A673 (cell line): ENCODE results near the gene SEMA5A. TPM values are rescaled to one million over a fixed set of nuclear protein-coding genes. Genes with fewer than 3 reads are reported as not detected.
A peak's percentile ranks its signal among the peaks of the same experiment; 100 is the strongest.

Experiments used
- BruUV-seq: library from RNA; stranded (reverse); fragments of 400-500 nt; replicated peaks from 2 replicates; lab custom pipeline; 2021; lab: Mats Ljungman, UMichigan
- CTCF ChIA-PET: fragments of 300-600 bp; sonication (Branson Sonifier 250); formaldehyde crosslinking; loops from one replicate; lab custom pipeline; 2022; ENCODE audit warnings: antibody characterized with exemption; lab: Charles Lee
- POLR2A ChIA-PET: fragments of 300-600 bp; sonication (Branson Sonifier 250); formaldehyde crosslinking; loops from one replicate; lab custom pipeline; 2022; ENCODE audit warnings: antibody characterized with exemption; ENCODE audit not compliant: low non-redundant PET; lab: Charles Lee
- DNase-seq: peaks from one replicate; pipeline ENCODE4 v3.0.0-alpha.2; 2015; ENCODE audit warnings: low spot score
- H3K27ac ChIP-seq: fragments of 200-600 bp; sonication (generic); 2 replicates; pipeline ENCODE4 v1.5.1; 2016; ENCODE audit warnings: mixed run types, low read depth, mild to moderate bottlenecking, mixed read lengths, antibody characterized with exemption, low read length; ENCODE audit not compliant: poor library complexity, severe bottlenecking
- H3K27me3 ChIP-seq: fragments of 200-600 bp; sonication (generic); replicated peaks from 2 replicates; pipeline ENCODE4 v1.6.1; 2017; ENCODE audit warnings: mixed run types, low read depth, mild to moderate bottlenecking, mixed read lengths, antibody characterized with exemption, low read length; ENCODE audit not compliant: insufficient read depth, poor library complexity
- H3K36me3 ChIP-seq: fragments of 200-600 bp; sonication (generic); 2 replicates; pipeline ENCODE4 v1.6.1; 2016; ENCODE audit warnings: mixed run types, mild to moderate bottlenecking, mixed read lengths, antibody characterized with exemption, low read length; ENCODE audit not compliant: insufficient read depth, poor library complexity, severe bottlenecking
- H3K4me1 ChIP-seq: fragments of 200-600 bp; sonication (generic); 2 replicates; pipeline ENCODE4 v1.6.1; 2017; ENCODE audit warnings: mixed run types, mild to moderate bottlenecking, mixed read lengths, antibody characterized with exemption, low read length; ENCODE audit not compliant: insufficient read depth, poor library complexity, severe bottlenecking
- H3K4me3 ChIP-seq: fragments of 200-600 bp; sonication (generic); 2 replicates; pipeline ENCODE4 v1.5.1; 2016; ENCODE audit warnings: low read depth, mixed run types, mild to moderate bottlenecking, mixed read lengths, low read length; ENCODE audit not compliant: poor library complexity, severe bottlenecking
- H3K9me3 ChIP-seq: fragments of 200-600 bp; sonication (generic); 2 replicates; pipeline ENCODE4 v1.6.1; 2016; ENCODE audit warnings: mixed run types, low read depth, mild to moderate bottlenecking, mixed read lengths, antibody characterized with exemption, low read length; ENCODE audit not compliant: poor library complexity, severe bottlenecking
- EZH2 ChIP-seq: fragments of 200-600 bp; sonication (generic); IDR thresholded peaks from 2 replicates; pipeline ENCODE4 v1.6.1; 2017; ENCODE audit warnings: borderline replicate concordance, low read depth, mild to moderate bottlenecking, mixed read lengths, antibody characterized with exemption, low read length; ENCODE audit not compliant: poor library complexity, severe bottlenecking
- intact Hi-C: fragments of 100-400 bp; cut with micrococcal nuclease; formaldehyde crosslinking; loops from one replicate; pipeline ENCODE4 v1.10.0; 2022; ENCODE audit not compliant: unreplicated experiment
- total RNA-seq: library from RNA; stranded (reverse); gene quantifications from 2 replicates; pipeline ENCODE4 v1.2.3, GENCODE V29; 2021
- TF ChIP-seq, protein P1 (sequence below): fragments of 300-800, 200-600 bp; sonication (generic); conservative IDR thresholded peaks from 2 replicates; pipeline ENCODE4 v1.5.1; 2017; ENCODE audit warnings: low read depth, mild to moderate bottlenecking, antibody characterized with exemption, low read length, moderate library complexity, mixed read lengths

SEMA5A gene
- total RNA-seq, 1 experiment from 2014 or later: 0.17 TPM

DNA sequence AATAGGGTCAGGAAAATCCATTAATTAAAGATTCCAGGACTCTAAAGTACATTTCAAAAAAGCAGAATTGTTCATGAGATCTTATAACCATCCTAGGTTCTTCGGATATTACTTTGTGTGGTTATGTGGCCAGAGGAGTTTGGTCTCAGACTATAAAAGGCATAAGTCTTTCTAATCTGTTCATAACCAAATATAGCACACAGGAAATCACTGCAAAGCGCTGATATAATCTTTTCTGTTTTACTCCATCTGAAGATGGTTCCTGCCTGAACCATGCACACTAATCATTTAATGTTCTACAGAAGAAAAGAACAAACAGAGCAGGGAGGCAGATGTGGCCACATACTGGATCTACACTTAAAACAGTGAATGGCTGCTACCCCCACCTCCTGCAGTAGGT, 182.8 kb downstream of the SEMA5A start:
- no peak overlapping the region for H3K27ac ChIP-seq
- POLR2A ChIA-PET: no interaction called here
- intact Hi-C loops: loop anchor here (5.0 to 10.0 kb wide), 2 partner anchors 179 to 662 kb away; no protein-coding TSS in a partner anchor
- H3K27me3 ChIP-seq: no peaks in the 10 kb centered on the region
- no peaks in the 10 kb centered on the region for H3K9me3 ChIP-seq
- no peaks in the 10 kb centered on the region for H3K4me1 ChIP-seq
- no peak for DNase-seq
- TF ChIP-seq, protein P1, sequence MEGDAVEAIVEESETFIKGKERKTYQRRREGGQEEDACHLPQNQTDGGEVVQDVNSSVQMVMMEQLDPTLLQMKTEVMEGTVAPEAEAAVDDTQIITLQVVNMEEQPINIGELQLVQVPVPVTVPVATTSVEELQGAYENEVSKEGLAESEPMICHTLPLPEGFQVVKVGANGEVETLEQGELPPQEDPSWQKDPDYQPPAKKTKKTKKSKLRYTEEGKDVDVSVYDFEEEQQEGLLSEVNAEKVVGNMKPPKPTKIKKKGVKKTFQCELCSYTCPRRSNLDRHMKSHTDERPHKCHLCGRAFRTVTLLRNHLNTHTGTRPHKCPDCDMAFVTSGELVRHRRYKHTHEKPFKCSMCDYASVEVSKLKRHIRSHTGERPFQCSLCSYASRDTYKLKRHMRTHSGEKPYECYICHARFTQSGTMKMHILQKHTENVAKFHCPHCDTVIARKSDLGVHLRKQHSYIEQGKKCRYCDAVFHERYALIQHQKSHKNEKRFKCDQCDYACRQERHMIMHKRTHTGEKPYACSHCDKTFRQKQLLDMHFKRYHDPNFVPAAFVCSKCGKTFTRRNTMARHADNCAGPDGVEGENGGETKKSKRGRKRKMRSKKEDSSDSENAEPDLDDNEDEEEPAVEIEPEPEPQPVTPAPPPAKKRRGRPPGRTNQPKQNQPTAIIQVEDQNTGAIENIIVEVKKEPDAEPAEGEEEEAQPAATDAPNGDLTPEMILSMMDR: no peak
- TF ChIP-seq EZH2: no peak
- CTCF ChIA-PET: no interaction called here
- H3K36me3 ChIP-seq: no peaks in the 10 kb centered on the region
- H3K4me3 ChIP-seq: no peak overlapping the region
- BruUV-seq: no TSS peak

DNA sequence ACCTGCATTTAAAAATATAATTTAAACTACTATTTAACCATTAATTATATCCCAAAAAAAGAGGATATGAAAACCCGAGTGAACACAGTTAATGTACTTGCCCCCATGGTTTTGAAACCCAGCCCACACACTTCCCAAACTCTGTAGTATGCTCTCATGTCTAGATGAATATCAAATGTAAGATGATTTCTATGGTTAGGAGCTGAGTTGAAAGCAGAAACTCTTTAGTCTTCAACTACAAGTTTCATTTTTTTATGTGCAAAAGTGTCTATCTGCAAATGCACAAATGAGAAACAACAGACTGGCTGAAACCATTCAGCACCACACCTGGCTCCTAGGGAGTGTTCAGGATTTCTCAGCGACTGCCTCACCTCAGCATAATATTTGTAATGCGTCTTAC, 183.3 kb downstream of the SEMA5A start:
- Histone ChIP-seq H3K36me3 (no peaks in the 10 kb centered on the region), H3K4me3 (no peak overlapping the region), H3K27me3 (no peaks in the 10 kb centered on the region), H3K27ac (no peak overlapping the region), H3K4me1 (no peaks in the 10 kb centered on the region), H3K9me3 (no peaks in the 10 kb centered on the region)
- no peak for TF ChIP-seq EZH2
- TF ChIP-seq, protein P1: no peak
- no peak for DNase-seq
- BruUV-seq: no TSS peak
- ChIA-PET POLR2A (no interaction called here), CTCF (no interaction called here)
- intact Hi-C loops: loop anchor here (5.0 to 10.0 kb wide), 2 partner anchors 180 to 662 kb away; no protein-coding TSS in a partner anchor

DNA sequence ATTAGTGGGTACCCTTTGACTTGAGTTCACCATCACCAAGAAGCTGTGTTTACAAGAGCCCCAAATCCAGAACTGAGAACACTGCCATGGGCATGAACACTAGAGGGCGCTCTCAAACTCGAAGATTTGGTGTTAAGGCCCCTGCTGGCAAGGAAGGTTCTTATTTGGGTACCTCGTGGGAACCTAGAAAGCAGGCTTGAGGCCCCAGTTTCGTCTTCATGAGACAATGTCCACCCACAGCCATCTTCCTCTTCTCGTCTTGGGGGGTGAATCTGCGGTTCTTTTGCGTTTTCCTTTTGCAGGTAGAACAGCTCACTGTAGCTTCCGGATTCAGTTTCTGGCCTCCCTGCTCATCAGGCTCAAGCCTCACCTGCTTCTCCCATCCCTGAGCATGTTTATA, 184.0 kb downstream of the SEMA5A start:
- Histone ChIP-seq H3K4me3 (no peak overlapping the region), H3K27ac (no peak overlapping the region), H3K27me3 (no peaks in the 10 kb centered on the region), H3K36me3 (no peaks in the 10 kb centered on the region), H3K9me3 (no peaks in the 10 kb centered on the region), H3K4me1 (no peaks in the 10 kb centered on the region)
- ChIA-PET CTCF (interaction anchor here (0.5 kb wide), 1 partner anchor 996 kb away, joined by 4 read pairs; no protein-coding TSS in a partner anchor), POLR2A (no interaction called here)
- DNase-seq: peak; percentile 65
- intact Hi-C loops: loop anchor here (5.0 to 10.0 kb wide), 2 partner anchors 180 to 663 kb away; no protein-coding TSS in a partner anchor
- TF ChIP-seq, protein P1: peak; percentile 83
- no peak for TF ChIP-seq EZH2
- no TSS peak for BruUV-seq
